Measurements from ENCODE around the gene THRA.

The THRA gene

GRCh38 chr17:40084477-40084876, 21.7 kb downstream of the THRA start:
- DNase-seq = no peak

GRCh38 chr17:40086150-40087044, 23.6 kb downstream of the THRA start:
- peak; percentile 32 for DNase-seq

GRCh38 chr17:40087049-40087794, 24.5 kb downstream of the THRA start:
- no peak for DNase-seq

GRCh38 chr17:40087903-40088718, 25.3 kb downstream of the THRA start:
- DNase-seq = no peak

- no peak for DNase-seq
Measured at GRCh38 chr17:40089077-40089895, 26.5 kb downstream of the THRA start.

- no peak for DNase-seq
Measured at GRCh38 chr17:40090237-40091119, 27.7 kb downstream of the THRA start.

- DNase-seq = no peak
Measured at GRCh38 chr17:40091691-40092397, 29.1 kb downstream of the THRA start.

- DNase-seq = no peak
Measured at GRCh38 chr17:40092581-40092980, 29.8 kb downstream of the THRA start.

- no peak for DNase-seq
Measured at GRCh38 chr17:40093005-40093579, 30.3 kb downstream of the THRA start.

- no peak for DNase-seq
Measured at GRCh38 chr17:40093580-40094201, 30.9 kb downstream of the THRA start.

GRCh38 chr17:40094874-40095273, 32.1 kb downstream of the THRA start:
- no peak for DNase-seq

- no peak for DNase-seq
Measured at GRCh38 chr17:40095351-40095943, 32.7 kb downstream of the THRA start.

GRCh38 chr17:40095944-40096791, 33.4 kb downstream of the THRA start:
- DNase-seq = no peak

GRCh38 chr17:40097087-40097486, 34.3 kb downstream of the THRA start:
- no peak for DNase-seq

GRCh38 chr17:40097931-40098845, 35.4 kb downstream of the THRA start:
- DNase-seq = no peak

- DNase-seq = peak; percentile 98
Measured at GRCh38 chr17:40098846-40099618, 36.3 kb downstream of the THRA start.
